ENCODE results near the gene PSMB8.

PSMB8 gene

DNA sequence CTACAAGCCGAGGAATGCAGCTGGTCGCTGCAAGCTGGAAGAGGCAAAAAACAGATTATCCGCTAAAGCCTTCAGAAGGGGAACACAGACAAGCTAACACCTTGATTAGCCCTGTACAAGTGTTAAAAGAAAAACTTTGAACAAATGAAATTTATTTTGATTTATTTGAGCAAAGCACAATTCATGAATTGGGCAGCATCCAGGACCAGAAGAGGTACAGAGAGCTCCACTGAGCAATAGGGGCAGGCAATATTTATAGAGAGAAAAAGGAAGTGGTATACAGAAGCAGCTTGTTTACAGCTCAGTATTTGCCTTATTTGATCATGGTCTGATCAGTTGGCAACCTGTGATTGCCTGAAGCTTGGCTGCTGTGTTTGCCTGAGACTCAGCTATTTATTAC is 44.7 kb downstream of the PSMB8 start:
- no peak for DNase-seq (ENCODE audit: low read depth in 1 of 2, low spot score in 1 of 2)

DNA sequence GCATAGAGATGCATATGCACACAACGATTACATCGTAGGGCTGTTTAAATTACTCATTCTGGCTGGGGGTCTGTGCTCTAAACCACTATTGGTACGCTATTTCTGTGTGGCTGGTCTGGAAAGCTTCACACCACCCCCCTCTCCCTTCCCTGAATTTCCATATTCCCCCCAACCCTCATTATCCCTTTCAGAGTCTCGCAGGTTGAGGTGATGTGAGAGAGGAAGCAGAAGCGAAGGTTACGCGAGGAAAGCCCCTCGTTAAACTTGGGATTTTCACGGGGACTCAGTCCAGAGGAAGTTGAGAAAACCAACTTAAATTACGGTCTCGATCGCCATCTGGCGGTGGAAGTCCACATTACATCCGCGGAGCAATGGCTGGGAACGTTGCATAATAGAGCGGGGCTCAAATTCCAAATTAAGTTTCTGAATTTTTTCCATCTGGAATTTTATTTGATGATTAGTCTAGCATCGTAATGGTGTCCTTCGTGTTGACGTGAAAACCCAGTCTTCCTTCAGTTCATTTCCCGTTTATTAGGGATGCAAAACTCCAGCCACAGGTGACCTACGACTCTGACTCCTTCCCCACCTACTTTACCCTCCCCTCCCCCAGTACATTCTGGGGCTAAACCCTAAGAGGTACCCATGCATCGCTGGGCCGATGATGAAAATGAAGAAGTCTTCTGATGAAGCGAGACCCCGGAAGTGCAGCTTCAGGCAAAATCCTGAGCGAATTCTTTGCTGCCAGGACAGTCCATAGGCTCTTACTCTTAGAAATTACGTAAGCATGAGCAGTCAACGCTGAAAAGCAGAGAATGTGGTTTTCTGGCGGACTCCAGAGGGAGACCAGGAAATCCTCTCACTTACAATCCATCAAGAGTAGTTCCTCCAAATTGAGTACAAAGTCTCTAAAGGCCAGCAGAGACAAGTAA is 46.7 kb downstream of the PSMB8 start:
- peak; percentile 61 to 74 for DNase-seq (ENCODE audit: low read depth in 1 of 2, low spot score in 1 of 2)

DNA sequence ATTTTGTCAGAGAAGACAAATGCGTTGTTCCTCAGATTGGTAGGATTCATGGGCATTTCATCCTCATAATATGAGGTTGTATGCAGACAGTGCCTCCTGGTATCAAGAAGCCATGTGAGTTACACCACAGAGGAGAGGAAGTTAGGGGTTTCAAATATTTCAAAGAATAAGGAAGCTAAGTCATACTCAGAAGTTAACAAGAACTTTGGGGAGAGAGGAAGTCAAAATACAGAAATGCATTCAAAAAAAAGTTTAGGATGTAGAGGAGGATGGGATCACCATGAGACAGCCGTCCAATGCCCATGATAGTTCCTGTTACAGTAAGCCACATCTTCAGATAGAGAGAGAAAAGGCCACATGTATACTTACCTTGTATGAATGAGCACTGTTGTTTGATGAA is 49.3 kb downstream of the PSMB8 start:
- DNase-seq (ENCODE audit: low read depth in 1 of 2, low spot score in 1 of 2), result no peak

DNA sequence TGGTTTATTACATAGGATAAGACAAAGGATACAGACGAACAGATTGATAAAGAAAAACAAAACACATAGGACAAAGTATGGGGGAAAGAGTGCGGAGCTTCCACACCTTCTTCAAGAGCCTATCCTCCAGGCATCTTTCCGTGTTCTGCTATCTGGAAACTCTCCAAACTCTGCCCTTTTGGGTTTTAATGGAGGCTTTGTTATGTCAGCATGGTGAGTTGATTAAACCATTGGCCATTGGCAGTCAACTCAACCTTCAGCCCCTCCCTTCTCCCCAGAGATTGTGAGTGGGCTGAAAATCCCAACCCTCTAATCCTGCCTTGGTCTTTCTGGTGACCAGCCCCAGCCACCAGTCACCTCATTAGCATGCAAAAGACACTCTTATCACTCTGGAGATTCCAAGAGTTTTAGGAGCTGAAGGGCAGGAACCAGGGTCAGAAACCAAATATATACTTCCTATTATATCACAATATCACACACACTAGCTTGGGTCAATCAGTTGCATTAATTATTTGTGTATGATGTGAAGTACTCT is 50.9 kb downstream of the PSMB8 start:
- no peak for DNase-seq (ENCODE audit: low read depth in 1 of 2, low spot score in 1 of 2)

Data from activated T-helper 1 cell treated with anti-CD3 and anti-CD28 coated beads, Interleukin-2, amount 50 U/mL, for 16 hours (primary cell).